ENCODE results near the gene UBLCP1. TPM values are rescaled to one million over a fixed set of nuclear protein-coding genes. Genes with fewer than 3 reads are reported as not detected.
A peak's percentile ranks its signal among the peaks of the same experiment; 100 is the strongest.

UBLCP1 gene
- total RNA-seq, 1 experiment from 2014 or later, result 30.6 TPM

GRCh38 chr5:159331093-159331973 lies 68.2 kb downstream of the UBLCP1 start:
- peak; percentile 63 for DNase-seq (ENCODE audit: low read depth)
- in situ Hi-C loops (cut with HindIII; ENCODE audit: low pct_unique_long_range_greater_than_20kb, low sequenced_read_pairs), result no loop called here

GRCh38 chr5:159332800-159333544 lies 69.9 kb downstream of the UBLCP1 start:
- DNase-seq (ENCODE audit: low read depth), result no peak
- in situ Hi-C loops (cut with HindIII; ENCODE audit: low pct_unique_long_range_greater_than_20kb, low sequenced_read_pairs), result no loop called here

- no peak for DNase-seq (ENCODE audit: low read depth)
- in situ Hi-C loops (cut with HindIII; ENCODE audit: low pct_unique_long_range_greater_than_20kb, low sequenced_read_pairs), result no loop called here
Measured at GRCh38 chr5:159333545-159333925, 70.4 kb downstream of the UBLCP1 start.

Other genes with a start within 250 kb of the UBLCP1 start
- gene EBF1, start 163.4 kb upstream of the UBLCP1 start, total RNA-seq (2014; rRNA removed; shearing (Covaris generic); ENCODE audit: low replicate concordance), result 0.14 and 0.78 TPM in 2 replicates
- 35.6 and 44.7 TPM in 2 replicates for gene RNF145, start 53.7 kb upstream of the UBLCP1 start, total RNA-seq (2014; rRNA removed; shearing (Covaris generic); ENCODE audit: low replicate concordance)
- not detected in 2 replicates for gene IL12B, start 67.2 kb downstream of the UBLCP1 start, total RNA-seq (2014; rRNA removed; shearing (Covaris generic); ENCODE audit: low replicate concordance)